ENCODE data around the gene NOTO.
A peak's percentile ranks its signal among the peaks of the same experiment; 100 is the strongest.

Gene NOTO

GRCh38 chr2:73258913-73259215, 56.5 kb downstream of the NOTO start:
- ChIA-PET CTCF (interaction anchor here (0.5 to 1.1 kb wide), 3 partner anchors 9 to 52 kb away, joined by 3 read pairs; no protein-coding TSS in a partner anchor), POLR2A (ENCODE audit: low non-redundant PET) (no interaction called here)
- no peak for DNase-seq (ENCODE audit: low spot score)
- TF ChIP-seq CTCF (conservative IDR thresholded peaks at IDR 0.05; ENCODE audit: low read depth) = no peak
- no peak overlapping the region for H3K27ac ChIP-seq

- no peak for TF ChIP-seq CTCF (conservative IDR thresholded peaks at IDR 0.05; ENCODE audit: low read depth)
- H3K27ac ChIP-seq = no peak overlapping the region
- DNase-seq (ENCODE audit: low spot score) = no peak
- CTCF ChIA-PET = interaction anchor here (0.6 to 1.1 kb wide), 2 partner anchors 9 to 12 kb away, joined by 3 read pairs; no protein-coding TSS in a partner anchor
- POLR2A ChIA-PET (ENCODE audit: low non-redundant PET) = no interaction called here
Observed at GRCh38 chr2:73259276-73259675, 56.9 kb downstream of the NOTO start.

GRCh38 chr2:73259704-73260337, 57.4 kb downstream of the NOTO start:
- no peak for TF ChIP-seq CTCF (conservative IDR thresholded peaks at IDR 0.05; ENCODE audit: low read depth)
- CTCF ChIA-PET = interaction anchor here (0.6 to 1.3 kb wide), 6 partner anchors 12 to 175 kb away, joined by 3 to 7 read pairs (median 4); partner anchors contain the start of genes CCT7 and PRADC1
- POLR2A ChIA-PET (ENCODE audit: low non-redundant PET) = no interaction called here
- DNase-seq (ENCODE audit: low spot score) = no peak
- H3K27ac ChIP-seq = no peak overlapping the region

GRCh38 chr2:73260338-73260984, 58.1 kb downstream of the NOTO start:
- DNase-seq (ENCODE audit: low spot score) = peak; percentile 67
- POLR2A ChIA-PET (ENCODE audit: low non-redundant PET) = no interaction called here
- TF ChIP-seq CTCF (conservative IDR thresholded peaks at IDR 0.05; ENCODE audit: low read depth) = peak; percentile 44
- H3K27ac ChIP-seq = no peak overlapping the region
- CTCF ChIA-PET = interaction anchor here (0.5 to 1.3 kb wide), 12 partner anchors 8 to 375 kb away, joined by 3 to 5 read pairs (median 3); partner anchors contain the start of genes CCT7 and PRADC1
